MM.1S (cell line): Measurements from ENCODE around the gene TMEM132D.

Experiments
- DNase-seq: peaks from one replicate; pipeline ENCODE4 v3.0.0-alpha.2; 2015
- H2AFZ ChIP-seq: fragments of 300-600 bp; sonication (generic); 2 replicates; pipeline ENCODE4 v1.6.0; 2016; ENCODE audit warnings: antibody characterized with exemption, low read length
- H3F3A ChIP-seq: fragments of 300-600 bp; sonication (generic); 2 replicates; pipeline ENCODE4 v1.6.1; 2016; ENCODE audit warnings: mild to moderate bottlenecking, antibody characterized with exemption, low read length, moderate library complexity, mixed read lengths; ENCODE audit not compliant: insufficient read depth
- H3K27ac ChIP-seq: fragments of 300-600 bp; sonication (generic); 2 replicates; pipeline ENCODE4 v1.5.1; 2016; ENCODE audit warnings: mild to moderate bottlenecking, low read length
- H3K27me3 ChIP-seq: fragments of 300-600 bp; sonication (generic); replicated peaks from 2 replicates; pipeline ENCODE4 v1.6.0; 2016; ENCODE audit warnings: low read length; ENCODE audit not compliant: insufficient read depth
- H3K36me3 ChIP-seq: fragments of 300-600 bp; sonication (generic); replicated peaks from 2 replicates; pipeline ENCODE4 v1.6.1; 2016; ENCODE audit warnings: mild to moderate bottlenecking, low read length, mixed read lengths; ENCODE audit not compliant: insufficient read depth
- H3K4me1 ChIP-seq: fragments of 300-600 bp; sonication (generic); 2 replicates; pipeline ENCODE4 v1.6.1; 2016; ENCODE audit warnings: low read length, mixed read lengths
- H3K4me2 ChIP-seq: fragments of 300-600 bp; sonication (generic); 2 replicates; pipeline ENCODE4 v1.6.0; 2016; ENCODE audit warnings: low read depth, low read length
- H3K4me3 ChIP-seq: fragments of 300-600 bp; sonication (generic); 2 replicates; pipeline ENCODE4 v1.5.1; 2016; ENCODE audit warnings: low read length, mixed read lengths
- H3K79me2 ChIP-seq: fragments of 300-600 bp; sonication (generic); 2 replicates; pipeline ENCODE4 v1.6.1; 2016; ENCODE audit warnings: mixed run types, low read length, mixed read lengths
- H3K9ac ChIP-seq: fragments of 300-600 bp; sonication (generic); 2 replicates; pipeline ENCODE4 v1.6.1; 2016; ENCODE audit warnings: low read length, mixed read lengths
- H3K9me2 ChIP-seq: fragments of 300-600 bp; sonication (generic); replicated peaks from 2 replicates; pipeline ENCODE4 v1.6.1; 2016; ENCODE audit warnings: mild to moderate bottlenecking, low read length, mixed read lengths; ENCODE audit not compliant: insufficient read depth
- H3K9me3 ChIP-seq: fragments of 300-600 bp; sonication (generic); replicated peaks from 2 replicates; pipeline ENCODE4 v1.6.1; 2016; ENCODE audit warnings: mild to moderate bottlenecking, low read length, mixed read lengths; ENCODE audit not compliant: insufficient read depth
- H4K20me1 ChIP-seq: fragments of 300-600 bp; sonication (generic); 2 replicates; pipeline ENCODE4 v1.6.1; 2016; ENCODE audit warnings: mild to moderate bottlenecking, low read length, moderate library complexity, mixed read lengths; ENCODE audit not compliant: insufficient read depth
- EZH2 ChIP-seq: fragments of 300-600 bp; sonication (generic); optimal IDR thresholded peaks from 2 replicates; pipeline ENCODE3; 2017; ENCODE audit warnings: low read depth, mild to moderate bottlenecking, antibody characterized with exemption, low read length, mixed read lengths
- EZH2phosphoT487 ChIP-seq: fragments of 300-600 bp; sonication (generic); IDR thresholded peaks from 2 replicates; pipeline ENCODE4 v1.6.1; 2018; ENCODE audit warnings: antibody characterized with exemption, low read length
- TF ChIP-seq, protein P1 (sequence below): fragments of 300-600 bp; sonication (generic); IDR thresholded peaks from 2 replicates; pipeline ENCODE4 v1.5.1; 2016; ENCODE audit warnings: antibody characterized with exemption, low read length, mixed read lengths

TMEM132D gene

DNA sequence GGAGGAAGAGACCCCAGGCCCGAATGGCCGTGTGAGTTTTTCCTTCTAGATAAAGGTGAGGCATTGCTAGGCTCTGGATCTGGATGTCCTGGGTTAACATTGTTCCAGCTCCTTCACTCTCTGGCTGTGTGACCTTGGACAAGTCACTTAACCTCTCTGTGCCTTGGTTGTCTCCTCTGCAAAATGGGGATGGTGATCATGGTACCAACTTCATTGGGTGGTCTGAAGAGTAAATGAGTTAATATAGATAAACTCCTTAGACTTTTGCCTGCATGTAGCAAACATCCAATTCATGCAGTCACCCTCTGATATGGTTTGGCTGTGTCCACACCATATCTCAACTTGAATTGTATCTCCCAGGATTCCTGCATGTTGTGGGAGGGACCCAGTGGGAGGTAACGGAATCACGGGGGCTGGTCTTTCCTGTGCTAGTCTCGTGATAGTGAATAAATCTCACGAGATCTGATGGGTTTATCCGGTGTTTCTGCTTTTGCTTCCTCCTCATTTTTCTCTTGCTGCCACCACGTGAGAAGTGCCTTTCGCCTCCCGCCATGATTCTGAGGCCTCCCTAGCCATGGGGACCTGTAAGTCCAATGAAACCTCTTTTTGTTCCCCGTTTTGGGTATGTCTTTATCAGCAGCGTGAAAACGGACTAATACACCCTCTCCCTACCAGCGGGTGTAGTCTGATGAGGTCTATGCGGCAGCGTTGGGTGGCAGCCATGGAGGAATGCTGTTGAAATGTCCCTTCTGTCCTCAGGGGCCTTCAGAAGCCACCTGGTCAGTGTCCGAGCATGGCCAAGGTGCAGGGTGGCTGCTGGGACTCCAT, 794.4 kb downstream of the TMEM132D start:
- Histone ChIP-seq H3K79me2 (no peaks in the 10 kb centered on the region), H3F3A (no peaks in the 10 kb centered on the region), H3K27ac (no peak overlapping the region), H3K9ac (no peak overlapping the region), H4K20me1 (no peaks in the 10 kb centered on the region), H3K36me3 (no peaks in the 10 kb centered on the region), H3K27me3 (no peaks in the 10 kb centered on the region), H3K4me3 (no peak overlapping the region), H3K4me1 (no peaks in the 10 kb centered on the region), H2AFZ (no peak overlapping the region), H3K9me3 (no peaks in the 10 kb centered on the region), H3K9me2 (no peaks in the 10 kb centered on the region), H3K4me2 (no peak overlapping the region)
- DNase-seq: no peak
- TF ChIP-seq EZH2 (no peak), EZH2phosphoT487 (no peak)
- TF ChIP-seq, protein P1, sequence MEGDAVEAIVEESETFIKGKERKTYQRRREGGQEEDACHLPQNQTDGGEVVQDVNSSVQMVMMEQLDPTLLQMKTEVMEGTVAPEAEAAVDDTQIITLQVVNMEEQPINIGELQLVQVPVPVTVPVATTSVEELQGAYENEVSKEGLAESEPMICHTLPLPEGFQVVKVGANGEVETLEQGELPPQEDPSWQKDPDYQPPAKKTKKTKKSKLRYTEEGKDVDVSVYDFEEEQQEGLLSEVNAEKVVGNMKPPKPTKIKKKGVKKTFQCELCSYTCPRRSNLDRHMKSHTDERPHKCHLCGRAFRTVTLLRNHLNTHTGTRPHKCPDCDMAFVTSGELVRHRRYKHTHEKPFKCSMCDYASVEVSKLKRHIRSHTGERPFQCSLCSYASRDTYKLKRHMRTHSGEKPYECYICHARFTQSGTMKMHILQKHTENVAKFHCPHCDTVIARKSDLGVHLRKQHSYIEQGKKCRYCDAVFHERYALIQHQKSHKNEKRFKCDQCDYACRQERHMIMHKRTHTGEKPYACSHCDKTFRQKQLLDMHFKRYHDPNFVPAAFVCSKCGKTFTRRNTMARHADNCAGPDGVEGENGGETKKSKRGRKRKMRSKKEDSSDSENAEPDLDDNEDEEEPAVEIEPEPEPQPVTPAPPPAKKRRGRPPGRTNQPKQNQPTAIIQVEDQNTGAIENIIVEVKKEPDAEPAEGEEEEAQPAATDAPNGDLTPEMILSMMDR: no peak

DNA sequence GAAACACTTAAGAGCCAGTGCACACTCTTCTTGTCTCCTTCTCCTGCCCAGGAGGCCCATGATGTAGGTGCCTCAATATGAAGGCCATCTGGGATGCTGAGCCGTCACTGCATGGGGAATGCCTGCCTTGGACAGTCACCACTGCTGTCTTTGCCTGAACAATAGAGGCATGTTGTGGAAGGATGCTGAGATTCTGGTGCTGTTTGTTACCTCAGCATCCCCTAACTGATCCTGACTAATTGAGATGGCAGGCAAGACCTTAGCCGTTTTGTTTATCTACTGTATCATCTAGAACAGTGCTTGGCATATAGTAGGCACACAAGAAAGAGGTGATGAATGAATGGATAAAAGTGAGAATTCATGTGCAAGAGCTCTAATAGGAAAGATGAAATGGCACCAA, 797.1 kb downstream of the TMEM132D start:
- Histone ChIP-seq H3K4me2 (no peak overlapping the region), H3F3A (no peaks in the 10 kb centered on the region), H3K9me3 (no peaks in the 10 kb centered on the region), H3K9ac (no peak overlapping the region), H3K27ac (no peak overlapping the region), H3K79me2 (no peaks in the 10 kb centered on the region), H3K4me3 (no peak overlapping the region), H3K4me1 (no peaks in the 10 kb centered on the region), H2AFZ (no peak overlapping the region), H4K20me1 (no peaks in the 10 kb centered on the region), H3K27me3 (no peaks in the 10 kb centered on the region), H3K36me3 (no peaks in the 10 kb centered on the region), H3K9me2 (no peaks in the 10 kb centered on the region)
- TF ChIP-seq, protein P1: no peak
- TF ChIP-seq EZH2 (no peak), EZH2phosphoT487 (no peak)
- no peak for DNase-seq

DNA sequence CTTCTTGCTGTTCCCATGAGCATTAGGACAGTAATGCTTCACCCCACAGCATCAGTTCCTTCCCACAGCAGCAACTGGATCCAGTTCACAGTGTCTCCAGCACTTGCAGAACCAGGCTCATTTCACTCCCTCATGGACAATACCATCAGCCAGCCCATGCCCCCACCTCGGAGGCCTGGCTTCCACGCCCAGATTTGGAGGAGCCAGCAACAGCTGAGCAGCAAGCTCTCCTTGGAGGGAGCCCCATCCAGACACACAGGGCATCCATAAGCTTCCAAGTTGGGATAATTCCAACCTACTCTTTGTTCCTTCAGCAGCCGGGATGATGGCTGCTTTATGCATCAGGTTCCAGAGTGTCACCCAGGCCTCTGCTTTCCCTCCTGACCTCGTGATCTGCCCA, 800.6 kb downstream of the TMEM132D start:
- Histone ChIP-seq H3K27ac (no peak overlapping the region), H3K79me2 (no peaks in the 10 kb centered on the region), H4K20me1 (no peaks in the 10 kb centered on the region), H3K4me1 (no peaks in the 10 kb centered on the region), H3K9ac (no peak overlapping the region), H2AFZ (no peak overlapping the region), H3K36me3 (no peaks in the 10 kb centered on the region), H3K9me2 (no peaks in the 10 kb centered on the region), H3K9me3 (no peaks in the 10 kb centered on the region), H3K4me3 (no peak overlapping the region), H3K27me3 (no peaks in the 10 kb centered on the region), H3K4me2 (no peak overlapping the region), H3F3A (no peaks in the 10 kb centered on the region)
- TF ChIP-seq EZH2 (no peak), EZH2phosphoT487 (no peak)
- TF ChIP-seq, protein P1: no peak
- DNase-seq: no peak
